GM12872 (cell line): Measurements from ENCODE around the gene RBP2.

Experiments used
- TF ChIP-seq, protein P1 (sequence below): IDR thresholded peaks from 3 replicates; pipeline ENCODE4 v1.5.1; 2011; ENCODE audit warnings: low read depth, mild to moderate bottlenecking, low read length, moderate library complexity; ENCODE audit not compliant: insufficient read depth

RBP2 gene

DNA sequence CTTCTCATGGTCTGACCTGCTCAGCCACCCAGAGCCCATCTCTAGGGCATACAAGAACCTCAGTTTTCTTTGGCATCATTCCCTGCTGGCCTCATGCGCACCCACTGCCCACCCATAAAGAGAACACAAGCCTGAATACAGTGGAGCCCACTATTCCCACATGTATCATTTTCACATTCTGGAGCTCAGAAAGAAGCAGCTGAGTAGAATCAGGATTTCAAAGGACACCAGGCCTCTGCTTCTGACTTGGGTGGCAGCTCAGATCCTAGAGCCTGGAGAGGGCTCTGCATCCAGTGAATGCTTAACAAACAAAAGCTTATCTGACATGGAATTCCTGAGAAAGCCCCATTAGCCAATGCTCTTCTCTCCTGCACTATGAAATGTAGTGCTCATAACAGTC lies 34.7 kb downstream of the RBP2 start:
- TF ChIP-seq, protein P1, sequence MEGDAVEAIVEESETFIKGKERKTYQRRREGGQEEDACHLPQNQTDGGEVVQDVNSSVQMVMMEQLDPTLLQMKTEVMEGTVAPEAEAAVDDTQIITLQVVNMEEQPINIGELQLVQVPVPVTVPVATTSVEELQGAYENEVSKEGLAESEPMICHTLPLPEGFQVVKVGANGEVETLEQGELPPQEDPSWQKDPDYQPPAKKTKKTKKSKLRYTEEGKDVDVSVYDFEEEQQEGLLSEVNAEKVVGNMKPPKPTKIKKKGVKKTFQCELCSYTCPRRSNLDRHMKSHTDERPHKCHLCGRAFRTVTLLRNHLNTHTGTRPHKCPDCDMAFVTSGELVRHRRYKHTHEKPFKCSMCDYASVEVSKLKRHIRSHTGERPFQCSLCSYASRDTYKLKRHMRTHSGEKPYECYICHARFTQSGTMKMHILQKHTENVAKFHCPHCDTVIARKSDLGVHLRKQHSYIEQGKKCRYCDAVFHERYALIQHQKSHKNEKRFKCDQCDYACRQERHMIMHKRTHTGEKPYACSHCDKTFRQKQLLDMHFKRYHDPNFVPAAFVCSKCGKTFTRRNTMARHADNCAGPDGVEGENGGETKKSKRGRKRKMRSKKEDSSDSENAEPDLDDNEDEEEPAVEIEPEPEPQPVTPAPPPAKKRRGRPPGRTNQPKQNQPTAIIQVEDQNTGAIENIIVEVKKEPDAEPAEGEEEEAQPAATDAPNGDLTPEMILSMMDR, result no peak

DNA sequence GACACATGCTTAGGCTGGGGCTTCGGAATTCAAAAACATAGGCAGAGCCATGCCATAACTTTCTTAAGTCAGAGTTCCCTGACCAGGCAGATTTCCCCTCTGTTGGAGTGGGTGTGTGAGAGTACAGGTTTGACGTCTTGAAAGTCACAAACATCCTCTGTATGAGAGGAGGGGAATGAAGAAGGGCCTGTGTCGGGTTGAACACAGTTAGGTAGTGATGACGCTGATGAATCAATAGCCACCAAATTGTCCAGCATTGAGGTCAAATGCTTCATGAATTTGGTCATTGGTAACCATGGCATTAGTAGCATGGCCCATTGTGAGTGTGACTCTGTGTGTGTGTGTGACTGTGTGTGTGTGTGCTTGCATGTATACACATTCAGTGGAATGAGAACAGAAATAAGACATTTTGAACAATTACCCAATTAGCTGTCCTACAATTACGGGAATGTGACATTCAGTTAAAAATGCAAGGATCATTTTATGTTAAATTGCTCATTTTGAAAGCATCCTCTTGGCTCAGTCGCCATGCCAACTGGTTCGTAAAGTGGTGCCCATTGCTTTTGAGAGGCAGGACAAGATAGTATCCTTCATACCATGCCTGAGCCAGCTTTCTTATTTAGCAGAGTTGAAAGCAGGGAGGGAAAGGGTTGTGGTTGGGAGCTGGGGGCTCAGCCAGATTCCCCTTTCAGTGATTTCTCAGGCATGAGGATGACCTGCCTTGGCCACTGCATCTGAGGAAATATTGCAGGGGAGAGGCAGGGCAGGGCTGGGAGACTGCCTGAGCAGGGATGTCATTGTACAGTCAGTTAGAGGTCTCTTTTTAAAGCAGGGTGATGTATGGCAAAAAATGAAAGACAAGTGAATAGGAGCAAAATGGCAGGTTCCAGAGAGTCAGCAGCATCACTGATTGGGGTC lies 35.4 kb downstream of the RBP2 start:
- TF ChIP-seq, protein P1, result no peak

DNA sequence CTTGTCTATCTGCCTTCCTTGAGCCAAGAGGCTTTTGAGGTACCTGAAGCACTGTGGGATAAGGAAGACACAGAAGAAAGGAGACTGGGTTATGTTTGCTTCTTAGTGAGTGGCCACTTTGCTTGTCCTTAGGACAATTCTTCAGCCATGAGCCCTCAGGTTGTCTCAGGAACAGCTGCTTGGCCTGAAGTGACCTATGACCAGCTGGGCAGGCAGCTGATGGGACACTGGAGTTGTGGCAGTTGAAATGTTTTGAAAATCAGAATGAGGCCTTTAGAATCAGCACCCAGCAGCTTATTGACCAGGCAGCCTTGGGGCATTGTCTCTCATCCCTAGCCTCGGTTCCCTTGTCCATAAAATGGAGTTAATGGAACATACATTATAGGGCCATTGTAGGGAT lies 37.0 kb downstream of the RBP2 start:
- TF ChIP-seq, protein P1, result no peak

DNA sequence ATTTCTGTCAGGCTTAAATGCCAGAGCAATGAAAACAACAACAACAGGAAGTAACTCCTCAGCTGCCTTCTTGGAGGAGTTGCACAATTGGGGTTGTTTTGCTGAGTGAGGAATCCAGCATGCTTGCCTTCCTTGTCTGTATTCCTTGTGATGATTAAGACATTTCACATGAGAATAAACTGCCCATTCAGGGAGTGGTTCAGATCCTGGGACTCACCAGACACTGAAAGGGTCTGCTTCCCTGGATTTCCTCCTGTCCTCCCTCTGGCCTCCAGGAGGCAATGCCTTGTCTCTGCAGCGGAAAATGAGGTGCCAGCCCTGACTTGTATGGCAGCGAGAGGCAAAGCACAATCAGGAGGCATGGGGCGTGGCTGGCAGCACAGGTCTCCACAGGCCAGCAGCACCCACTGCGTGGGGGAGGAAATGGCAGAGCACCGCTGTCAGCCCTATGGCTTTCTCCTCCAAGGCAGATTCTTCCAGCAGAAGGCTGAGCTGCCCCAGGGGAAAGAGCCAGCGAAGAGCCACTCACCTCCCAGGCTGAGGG lies 41.5 kb downstream of the RBP2 start:
- TF ChIP-seq, protein P1, result no peak

DNA sequence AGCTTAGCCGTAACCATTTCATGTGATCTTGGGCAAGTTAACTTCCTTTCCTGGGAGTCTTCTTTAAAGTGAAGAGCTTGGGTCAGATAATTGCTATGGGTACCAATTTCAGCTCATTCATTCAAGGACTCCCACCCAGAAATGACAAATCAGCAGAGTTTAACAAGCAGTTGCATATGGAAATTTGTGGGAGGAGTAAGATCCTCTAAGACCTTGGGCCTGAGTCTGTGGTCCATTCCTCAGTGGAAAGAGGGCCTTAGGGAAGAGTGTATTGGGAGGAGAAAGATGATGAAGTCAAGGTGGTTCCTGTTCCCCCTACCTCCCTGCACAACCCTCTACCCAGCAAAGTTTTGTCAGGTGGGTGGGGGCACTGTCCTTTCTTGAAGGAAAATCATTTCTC lies 42.1 kb downstream of the RBP2 start:
- TF ChIP-seq, protein P1, result no peak

DNA sequence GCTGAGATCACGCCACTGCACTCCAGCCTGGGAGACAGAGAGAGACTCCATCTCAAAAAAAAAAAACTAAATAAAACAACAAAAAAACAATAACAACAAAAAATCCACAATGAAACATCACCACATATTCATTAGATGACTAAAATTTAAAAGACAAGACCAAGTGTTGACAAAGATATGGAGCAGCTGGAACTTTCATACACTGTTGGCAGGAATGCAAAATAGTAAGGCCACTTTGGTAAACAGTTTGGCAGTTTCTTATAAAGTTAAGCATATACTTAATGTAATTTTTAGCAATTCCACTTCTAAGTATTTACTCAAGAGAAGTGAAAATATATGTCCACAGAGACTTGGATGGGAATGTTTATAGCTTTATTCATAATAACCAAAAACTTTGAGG lies 43.2 kb downstream of the RBP2 start:
- TF ChIP-seq, protein P1, result no peak

DNA sequence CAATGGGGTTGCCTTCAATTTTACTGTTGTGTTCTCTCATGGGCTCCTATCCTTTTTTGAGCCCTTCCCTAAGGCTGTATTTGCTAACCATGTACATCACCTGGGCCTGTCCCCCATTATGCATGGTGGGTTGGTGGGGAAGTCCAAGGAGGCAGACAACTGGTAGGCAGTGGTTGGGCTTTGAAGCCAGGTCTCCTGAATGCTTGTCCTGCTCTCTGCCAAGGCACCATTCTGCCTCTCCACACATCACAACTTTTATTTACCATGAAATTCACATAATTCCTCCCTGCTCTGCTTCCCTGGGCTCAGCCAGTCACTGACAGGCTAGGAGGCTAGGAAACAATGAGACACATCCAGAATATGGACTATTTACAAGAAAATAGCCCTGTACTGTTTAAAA lies 45.8 kb downstream of the RBP2 start:
- TF ChIP-seq, protein P1, result no peak
